GM19328 (cell line): ENCODE results near the gene METRN.

ENCODE experiments used
- ATAC-seq: cut with Tn5 transposase; IDR thresholded peaks from one replicate; pipeline ENCODE4 v1.9.1; 2021; ENCODE audit warnings: mild to moderate bottlenecking, moderate library complexity; ENCODE audit not compliant: unreplicated experiment

The METRN gene

DNA sequence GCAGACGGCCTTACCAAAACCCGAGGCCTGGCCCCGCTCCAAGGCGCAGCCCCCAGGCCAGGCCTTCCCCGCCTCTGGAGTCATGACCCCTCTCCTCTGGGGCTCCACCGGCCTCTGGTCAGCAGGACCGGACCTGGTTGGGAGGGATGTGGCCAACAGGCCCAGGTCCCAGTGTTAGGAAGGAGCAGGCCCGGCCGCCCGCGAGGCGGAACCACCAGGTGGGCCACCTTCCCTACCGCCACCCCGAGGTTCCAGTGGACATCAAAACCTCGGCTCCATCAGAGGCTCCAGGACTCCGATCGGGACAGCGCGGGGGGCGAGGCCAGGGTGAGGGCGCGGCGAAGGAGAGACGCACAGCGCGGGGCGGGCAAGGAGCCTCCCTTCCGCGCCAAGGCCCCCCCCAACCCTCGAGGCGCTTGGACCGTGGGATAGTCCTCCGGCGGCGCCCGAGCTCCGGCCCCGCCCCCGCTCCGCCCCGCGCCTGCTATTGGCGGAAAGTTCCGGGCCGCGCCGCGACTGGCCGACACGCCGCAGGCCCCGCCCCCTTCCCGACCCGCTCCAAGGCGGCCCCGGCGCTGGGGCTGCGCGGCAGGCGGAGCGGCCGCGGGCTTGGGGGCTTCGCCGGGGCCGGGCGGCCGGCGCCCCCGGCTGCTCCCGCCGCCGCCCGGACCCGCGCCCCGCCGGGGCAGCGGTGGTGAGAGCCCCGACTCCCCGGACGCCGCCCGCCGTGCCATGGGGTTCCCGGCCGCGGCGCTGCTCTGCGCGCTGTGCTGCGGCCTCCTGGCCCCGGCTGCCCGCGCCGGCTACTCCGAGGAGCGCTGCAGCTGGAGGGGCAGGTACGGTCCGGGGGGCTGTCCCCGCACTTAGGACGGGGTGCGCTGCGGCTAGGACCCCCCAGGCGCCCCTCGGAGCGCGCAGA lies at the start of gene METRN:
METRN (plus strand) TSS at position 561 of the 919 bp plus-strand sequence; CDS start at position 733, 172 bp downstream.
- ATAC-seq = no peak

DNA sequence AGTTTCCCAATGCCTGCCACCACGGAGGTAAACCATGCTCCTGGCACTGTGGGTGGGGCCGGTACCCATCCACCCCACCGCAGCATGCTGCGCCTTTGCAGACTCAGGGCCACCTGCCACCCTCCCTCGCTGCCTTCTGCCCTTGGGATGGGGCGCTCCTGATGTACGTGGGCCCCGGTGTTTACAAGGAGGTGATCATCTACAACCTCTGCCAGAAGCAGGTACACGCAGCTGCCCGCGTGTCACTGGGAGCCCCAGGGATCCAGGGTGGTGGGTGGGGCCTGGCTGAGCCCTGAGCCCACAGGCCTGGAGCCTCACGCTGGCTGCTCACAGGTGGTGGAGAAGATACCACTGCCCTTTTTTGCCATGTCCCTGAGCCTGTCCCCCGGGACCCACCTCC lies 48.3 kb upstream of the METRN start:
- ATAC-seq = no peak

DNA sequence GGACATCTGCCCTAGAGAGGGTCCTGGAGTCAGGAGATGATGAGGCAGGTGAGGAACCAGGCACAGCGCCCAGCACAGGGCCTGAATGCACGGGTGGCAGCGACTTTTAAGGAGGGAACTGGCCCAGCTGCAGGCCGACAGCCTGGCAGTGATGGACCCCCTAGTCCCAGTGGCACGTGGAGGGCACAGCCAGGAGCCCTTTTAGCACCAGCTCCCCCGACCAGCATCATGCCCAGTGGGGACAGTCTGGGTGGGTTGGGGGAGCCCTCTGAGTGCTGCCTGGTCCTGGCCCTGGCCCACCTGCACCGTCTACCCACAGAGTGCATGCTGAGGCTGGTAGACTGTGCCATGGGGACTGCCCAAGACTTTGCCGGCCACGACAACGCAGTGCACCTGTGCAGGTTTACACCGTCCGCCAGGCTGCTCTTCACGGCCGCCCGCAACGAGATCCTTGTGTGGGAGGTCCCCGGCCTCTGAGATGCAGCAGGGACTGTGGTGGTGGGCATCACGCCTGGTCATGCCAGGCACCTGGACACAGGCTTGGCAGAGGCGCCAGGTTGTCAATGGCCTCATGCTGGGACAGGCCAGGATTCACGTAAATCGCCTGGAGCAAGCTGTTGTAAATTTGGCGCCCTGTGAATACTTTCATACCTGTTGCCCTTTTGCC lies 47.7 kb upstream of the METRN start:
- no peak for ATAC-seq

DNA sequence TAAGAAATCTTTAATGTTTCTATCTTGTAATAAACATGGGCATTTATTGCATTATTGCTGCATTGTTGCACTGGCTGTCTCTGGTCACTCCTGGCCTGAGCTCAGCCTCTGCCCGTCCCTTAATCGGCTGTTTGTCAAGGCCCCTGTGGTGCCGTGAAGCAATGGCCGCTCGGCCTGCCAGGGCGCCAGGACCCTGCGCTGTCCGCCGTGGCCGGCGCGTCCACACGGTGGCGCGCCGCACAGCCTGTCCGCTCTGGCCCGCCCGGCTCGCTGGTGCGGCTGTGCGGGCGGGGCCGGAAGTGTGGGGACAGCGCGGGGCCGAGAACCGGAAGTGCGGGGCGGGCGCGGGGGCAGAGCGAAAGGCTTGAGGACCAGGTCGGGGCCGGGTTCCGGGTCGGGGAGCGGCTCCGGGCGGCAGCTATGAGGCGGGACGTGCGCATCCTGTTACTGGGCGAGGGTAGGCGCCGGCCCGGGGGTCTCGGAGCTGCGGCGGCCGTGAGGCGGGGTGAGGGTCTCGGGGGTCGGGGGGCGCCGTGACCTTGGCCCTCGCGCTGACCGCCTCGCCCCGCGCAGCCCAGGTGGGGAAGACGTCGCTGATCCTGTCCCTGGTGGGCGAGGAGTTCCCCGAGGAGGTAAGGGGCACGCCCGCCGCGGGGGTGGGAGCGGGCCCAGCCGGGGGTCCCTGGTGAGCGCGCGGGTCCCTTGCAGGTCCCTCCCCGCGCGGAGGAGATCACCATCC lies 47.0 kb upstream of the METRN start, which contains the start of gene RHOT2:
RHOT2 (plus strand) TSS at position 353 of the 739 bp plus-strand sequence; CDS start at position 421, 68 bp downstream.
- ATAC-seq = peak; percentile 88

DNA sequence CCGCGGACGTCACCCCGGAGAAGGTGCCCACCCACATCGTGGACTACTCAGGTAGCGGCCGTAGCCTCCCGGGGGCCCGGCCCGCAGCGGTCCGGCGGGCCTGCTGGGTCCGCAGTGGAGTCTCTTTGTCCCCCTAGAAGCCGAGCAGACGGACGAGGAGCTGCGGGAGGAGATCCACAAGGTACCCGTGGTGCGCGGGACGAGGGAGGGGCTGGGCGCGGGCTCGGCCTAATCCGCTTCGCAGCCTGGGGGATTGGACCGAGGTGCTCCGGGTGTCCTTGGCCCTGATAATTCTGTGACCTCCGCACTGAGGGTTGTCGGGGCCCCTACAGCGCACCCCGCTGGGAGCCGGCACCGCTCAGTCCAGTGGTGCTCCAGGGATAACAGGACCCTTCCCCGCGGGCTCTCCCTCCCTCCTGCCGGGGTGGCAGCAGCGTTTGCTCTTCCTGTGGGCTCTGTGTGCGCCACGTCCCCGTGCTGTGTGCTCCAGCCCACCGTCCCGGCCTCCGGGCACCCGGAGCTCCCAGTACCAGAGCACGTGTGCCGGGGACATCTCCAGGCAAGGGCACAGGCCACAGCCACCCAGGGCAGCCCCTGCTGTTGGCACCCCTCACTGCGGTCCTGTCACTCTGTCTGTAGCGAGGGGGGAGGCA lies 46.3 kb upstream of the METRN start:
- ATAC-seq = no peak

DNA sequence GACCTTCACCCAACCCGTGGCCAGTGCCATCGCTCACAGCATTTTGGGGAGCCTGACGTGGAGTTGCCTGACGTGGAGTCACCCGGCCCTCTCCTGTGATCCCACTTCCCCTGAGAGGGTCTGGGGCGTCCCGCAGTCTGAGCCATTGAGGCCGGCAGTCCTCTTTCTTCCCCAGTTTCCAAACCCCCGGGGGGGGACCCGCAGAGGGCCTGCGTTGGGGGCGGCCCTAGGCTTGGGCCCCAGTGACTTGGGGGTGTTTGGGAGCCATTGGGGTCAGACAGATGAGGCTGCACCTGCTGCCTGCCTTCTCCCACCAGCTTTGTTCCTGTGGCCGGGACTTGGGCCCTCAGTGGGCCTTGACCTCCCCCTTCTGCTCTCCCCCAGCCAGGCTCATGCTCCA lies 45.3 kb upstream of the METRN start:
- no peak for ATAC-seq

DNA sequence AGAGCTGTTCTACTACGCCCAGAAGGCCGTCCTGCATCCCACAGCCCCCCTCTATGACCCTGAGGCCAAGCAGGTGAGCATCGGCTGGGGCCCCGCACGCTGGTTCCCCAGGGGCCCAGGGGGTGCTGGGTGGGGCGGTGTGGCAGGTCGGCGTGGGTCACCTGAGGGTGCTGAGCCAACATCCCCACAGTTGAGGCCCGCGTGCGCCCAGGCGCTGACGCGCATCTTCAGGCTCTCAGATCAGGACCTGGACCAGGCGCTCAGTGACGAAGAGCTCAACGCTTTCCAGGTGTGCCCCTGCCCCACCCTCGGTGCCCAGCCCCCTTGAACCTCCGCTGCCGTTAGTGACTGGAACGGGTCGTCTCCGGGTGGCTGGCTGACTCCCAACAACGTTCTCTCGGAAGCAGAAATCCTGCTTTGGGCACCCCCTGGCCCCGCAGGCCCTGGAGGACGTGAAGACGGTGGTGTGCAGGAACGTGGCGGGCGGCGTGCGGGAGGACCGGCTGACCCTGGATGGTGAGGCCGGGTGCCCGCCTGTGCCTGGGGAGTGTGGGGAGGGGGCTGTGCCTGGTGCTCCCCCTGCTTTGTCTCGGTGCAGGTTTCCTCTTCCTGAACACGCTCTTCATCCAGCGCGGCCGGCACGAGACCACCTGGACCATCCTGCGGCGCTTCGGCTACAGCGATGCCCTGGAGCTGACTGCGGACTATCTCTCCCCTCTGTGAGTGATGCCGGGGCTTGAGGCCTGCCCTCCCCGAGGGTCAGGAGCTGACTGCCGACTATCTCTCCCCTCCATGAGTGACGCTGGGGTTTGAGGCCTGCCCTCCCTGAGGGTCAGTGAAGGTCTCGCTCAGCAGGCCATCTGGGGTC lies 44.2 kb upstream of the METRN start:
- ATAC-seq = no peak

DNA sequence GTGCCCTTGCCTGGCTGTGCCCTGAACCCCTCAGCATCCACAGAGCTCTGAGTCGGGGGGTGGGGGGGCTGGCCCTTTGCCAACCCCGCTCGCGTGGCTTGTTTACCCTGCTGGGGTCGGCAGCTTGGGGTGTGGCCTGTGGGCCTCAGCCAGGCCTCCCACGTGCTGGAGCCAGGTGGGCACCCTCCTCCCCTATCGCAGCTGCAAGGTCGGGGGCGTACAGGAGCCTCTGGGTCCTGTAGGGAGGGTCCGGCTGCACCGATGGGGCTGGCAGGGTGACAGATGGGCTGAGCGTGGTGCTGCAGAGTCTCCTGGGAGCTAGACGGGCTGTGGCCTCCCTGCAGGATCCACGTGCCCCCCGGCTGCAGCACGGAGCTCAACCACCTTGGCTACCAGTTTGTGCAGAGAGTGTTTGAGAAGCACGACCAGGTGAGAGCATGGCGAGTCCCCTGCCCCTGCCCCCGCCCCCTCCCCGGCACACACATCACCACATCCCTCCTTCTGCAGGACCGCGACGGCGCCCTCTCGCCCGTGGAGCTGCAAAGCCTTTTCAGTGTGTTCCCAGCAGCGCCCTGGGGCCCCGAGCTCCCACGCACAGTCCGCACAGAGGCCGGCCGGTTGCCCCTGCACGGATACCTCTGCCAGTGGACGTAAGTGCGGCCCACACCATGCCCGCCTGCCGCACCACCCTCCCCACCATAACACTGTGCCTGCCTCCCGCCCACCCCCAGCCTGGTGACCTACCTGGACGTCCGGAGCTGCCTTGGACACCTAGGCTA lies 43.4 kb upstream of the METRN start:
- no peak for ATAC-seq

DNA sequence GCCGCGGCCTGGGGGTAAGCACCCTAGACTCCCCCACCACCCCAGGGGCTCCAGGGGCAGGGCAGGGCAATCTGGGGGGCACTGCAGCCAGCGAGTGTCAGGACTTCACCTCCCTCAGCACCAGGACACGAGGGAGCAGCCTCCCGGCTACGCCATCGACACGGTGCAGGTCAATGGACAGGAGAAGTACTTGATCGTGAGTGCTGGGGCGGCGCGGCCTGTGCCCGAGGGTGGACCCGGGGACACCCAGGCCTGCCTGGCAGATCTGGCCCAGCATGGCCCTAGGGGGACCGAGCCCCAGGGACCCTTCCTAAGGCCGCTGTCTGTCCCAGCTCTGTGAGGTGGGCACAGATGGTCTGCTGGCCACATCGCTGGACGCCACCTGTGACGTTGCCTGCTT lies 42.5 kb upstream of the METRN start:
- no peak for ATAC-seq

DNA sequence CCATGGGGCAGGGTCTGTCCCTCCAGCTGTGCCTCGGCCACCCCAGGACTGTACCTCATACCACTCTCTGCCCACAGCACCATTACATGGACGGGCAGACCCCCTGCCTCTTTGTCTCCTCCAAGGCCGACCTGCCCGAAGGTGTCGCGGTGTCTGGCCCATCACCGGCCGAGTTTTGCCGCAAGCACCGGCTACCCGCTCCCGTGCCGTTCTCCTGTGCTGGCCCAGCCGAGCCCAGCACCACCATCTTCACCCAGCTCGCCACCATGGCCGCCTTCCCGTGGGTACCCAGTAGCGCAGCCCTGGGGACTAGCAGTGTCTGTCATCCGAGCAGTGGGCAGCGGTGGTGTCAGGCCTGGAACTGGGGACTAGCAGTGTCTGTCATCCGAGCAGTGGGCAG lies 42.1 kb upstream of the METRN start:
- ATAC-seq = no peak

DNA sequence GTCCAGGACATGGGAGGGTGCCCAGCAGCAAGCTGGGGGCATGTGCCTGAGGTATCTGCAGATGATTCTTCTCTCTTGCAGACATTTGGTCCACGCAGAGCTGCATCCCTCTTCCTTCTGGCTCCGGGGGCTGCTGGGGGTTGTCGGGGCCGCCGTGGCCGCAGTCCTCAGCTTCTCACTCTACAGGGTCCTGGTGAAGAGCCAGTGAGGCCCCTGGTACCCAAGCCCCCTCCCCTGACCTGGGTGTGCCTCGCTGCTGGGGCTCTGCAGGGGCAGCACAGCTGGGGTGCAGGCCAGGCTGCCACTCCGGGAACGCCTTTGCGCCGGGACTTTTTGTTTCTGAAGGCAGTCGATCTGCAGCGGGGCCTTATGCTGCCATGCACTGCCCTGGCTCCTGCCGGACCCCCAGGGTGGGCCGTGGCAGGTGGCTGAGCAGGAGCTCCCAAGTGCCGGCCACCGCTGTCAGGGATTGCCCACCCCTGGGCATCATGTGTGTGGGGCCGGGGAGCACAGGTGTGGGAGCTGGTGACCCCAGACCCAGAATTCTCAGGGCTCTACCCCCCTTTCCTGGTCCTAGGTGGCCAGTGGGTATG lies 41.4 kb upstream of the METRN start:
- ATAC-seq = no peak

DNA sequence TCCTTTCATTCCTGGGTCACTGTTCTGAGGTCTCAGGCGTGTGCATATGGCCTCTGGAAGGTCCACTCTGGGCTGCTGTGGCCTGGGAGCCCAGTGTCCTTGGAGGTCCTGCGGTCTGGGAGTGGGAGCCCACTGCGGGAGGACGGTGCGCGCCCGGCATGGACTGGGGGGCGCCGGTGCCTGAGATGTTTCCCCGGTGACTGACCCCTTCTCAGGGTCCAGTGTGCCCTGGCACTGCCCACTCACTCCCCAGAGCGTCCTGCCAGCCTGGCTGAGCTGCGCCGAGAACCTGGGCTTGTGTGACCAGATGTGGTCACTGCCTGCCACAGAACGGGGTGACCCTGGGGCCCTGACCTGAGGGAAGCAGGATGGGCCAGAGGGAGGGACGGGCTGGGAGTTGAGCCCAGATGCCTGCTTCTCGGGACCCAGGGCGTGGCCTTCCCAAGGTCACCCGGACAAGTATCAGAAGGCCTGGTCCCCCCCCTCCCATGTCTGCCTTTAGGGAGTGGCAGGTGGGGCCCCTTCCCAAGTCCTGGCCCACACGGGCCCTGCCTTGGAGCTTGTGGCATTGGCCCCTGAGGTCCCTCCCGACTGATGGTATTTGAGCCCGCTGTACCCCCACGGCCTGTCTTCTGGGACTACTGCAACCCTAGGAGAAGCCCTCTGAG lies 40.6 kb upstream of the METRN start:
- no peak for ATAC-seq

DNA sequence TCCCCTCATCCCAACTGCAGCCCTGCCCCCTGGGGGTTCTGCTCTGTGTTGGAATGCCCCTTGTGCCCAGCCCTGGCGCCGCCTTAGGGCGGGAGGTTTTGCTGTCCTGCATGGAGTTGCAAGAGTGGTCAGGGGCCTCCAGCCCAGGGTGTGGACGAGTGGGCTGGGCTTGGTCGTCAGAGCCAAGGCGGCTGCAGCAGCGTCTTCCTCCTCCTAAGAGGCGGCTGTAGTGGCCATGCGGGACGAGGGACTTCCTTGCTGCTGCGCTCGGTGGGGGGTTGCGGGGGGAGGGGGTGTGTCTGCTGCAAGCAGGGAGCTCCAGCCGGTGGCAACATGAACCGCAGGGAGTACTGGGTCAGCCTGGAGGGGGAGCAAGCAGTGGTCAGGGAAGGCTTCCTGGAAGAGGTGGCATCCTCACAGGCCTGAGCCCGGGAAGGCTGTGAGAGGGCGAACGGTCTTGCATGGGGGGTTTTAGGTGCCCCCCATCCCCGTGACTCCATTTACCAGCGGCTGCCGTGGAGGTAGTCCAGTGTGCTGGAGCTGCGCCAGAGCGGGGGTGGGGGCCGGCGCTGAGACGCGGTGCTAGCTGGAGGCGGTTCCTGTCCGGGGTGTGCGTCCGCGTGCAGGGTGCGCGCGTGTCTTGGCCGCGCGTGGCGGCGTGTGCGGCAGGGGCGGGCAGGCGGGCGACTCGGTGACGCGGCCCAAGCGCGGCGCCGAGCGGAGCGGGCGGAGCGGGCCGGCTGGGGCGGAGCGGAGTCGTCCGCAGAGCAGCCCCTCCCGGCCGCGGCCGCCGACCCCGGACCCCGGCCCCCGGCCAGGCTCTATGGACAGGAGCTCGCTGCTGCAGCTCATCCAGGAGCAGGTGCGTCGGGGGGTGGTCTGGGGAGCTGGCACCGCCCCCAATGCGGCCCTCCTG lies 39.7 kb upstream of the METRN start, which contains the start of gene RHBDL1:
RHBDL1 (plus strand) TSS at position 704 of the 916 bp plus-strand sequence; CDS start at position 824, 120 bp downstream.
- no peak for ATAC-seq

DNA sequence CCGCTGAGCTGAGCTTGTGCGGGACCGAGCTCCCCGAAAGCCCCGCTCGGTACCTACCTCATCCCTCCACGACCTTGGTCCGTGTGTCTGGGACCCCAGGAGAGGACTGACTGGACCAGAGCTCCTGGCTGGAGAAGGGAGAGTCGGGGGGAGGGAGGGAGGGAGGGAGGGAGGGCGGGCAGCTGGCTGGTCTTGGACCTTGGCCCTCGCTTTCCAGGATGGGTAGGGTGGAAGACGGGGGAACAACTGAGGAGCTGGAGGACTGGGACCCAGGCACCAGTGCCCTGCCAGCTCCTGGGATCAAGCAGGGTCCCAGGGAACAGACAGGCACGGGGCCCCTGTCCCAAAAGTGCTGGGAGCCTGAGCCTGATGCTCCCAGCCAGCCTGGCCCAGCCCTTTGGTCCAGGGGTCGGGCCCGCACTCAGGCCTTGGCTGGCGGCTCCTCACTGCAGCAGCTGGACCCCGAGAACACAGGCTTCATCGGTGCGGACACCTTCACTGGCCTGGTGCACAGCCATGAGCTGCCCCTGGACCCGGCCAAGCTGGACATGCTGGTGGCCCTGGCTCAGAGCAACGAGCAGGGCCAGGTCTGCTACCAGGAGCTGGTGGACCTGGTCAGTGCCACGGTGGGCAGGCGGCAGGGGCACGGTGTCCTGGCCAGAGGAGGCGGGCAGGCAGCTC lies 38.9 kb upstream of the METRN start:
- ATAC-seq = no peak

DNA sequence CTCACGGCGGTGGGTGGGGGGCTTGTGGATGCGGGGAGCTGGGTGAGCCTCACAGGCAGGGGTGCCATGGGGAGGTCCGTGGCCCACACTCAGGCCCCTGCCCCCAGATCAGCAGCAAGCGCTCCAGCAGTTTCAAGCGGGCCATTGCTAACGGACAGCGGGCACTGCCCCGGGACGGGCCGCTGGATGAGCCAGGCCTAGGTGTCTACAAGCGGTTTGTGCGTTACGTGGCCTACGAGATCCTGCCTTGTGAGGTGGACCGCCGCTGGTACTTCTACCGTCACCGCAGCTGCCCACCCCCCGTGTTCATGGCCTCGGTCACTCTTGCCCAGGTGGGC lies 38.4 kb upstream of the METRN start:
- no peak for ATAC-seq

DNA sequence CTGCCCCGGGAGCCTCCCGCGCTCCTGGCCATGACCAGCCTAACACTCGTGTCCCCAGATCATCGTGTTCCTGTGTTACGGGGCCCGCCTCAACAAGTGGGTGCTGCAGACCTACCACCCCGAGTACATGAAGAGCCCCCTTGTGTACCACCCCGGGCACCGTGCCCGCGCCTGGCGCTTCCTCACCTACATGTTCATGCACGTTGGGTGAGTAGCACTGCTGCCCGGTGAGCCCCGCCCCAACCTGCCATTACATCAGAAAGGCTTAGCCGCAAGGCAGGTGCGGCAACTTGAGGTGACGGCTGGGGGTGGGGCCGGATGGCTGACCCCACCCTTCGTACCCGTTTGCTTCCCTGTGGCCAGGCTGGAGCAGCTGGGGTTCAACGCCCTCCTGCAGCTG lies 38.0 kb upstream of the METRN start:
- no peak for ATAC-seq
